HG03439 (cell line): Measurements from ENCODE around the gene SHB.
"Not testable (repeated sequence)": the region's sequence is repeated elsewhere in the genome, so short reads cannot be mapped to it uniquely, and the experiment has no call there.

Experiments used
- ATAC-seq: cut with Tn5 transposase; IDR thresholded peaks from one replicate; pipeline ENCODE4 v1.9.1; 2021; ENCODE audit warnings: mild to moderate bottlenecking, moderate library complexity; ENCODE audit not compliant: unreplicated experiment

Gene SHB

DNA sequence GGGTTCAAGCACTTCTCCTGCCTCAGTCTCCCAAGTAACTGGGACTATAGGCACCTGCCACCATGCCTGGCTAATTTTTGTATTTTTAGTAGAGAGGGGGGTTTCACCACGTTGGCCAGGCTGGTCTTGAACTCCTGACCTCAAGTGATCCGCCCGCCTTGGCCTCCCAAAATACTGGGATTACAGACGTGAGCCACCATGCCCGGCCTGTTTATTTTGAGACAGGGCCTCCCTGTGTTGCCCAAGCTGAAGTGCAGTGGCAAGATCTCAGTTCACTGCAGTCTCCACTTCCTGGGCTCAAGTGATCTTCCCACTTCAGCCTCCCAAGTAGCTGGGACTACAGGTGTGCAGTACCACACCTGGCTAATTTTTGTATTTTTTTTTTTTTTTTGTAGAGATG, 159.2 kb downstream of the SHB start:
- not testable (repeated sequence) for ATAC-seq

- ATAC-seq, result no peak
These were observed 159.7 kb downstream of the SHB start for GRCh38 chr9:37909326-37909725.

GRCh38 chr9:37908698-37909186, 160.3 kb downstream of the SHB start:
- ATAC-seq, result no peak

DNA sequence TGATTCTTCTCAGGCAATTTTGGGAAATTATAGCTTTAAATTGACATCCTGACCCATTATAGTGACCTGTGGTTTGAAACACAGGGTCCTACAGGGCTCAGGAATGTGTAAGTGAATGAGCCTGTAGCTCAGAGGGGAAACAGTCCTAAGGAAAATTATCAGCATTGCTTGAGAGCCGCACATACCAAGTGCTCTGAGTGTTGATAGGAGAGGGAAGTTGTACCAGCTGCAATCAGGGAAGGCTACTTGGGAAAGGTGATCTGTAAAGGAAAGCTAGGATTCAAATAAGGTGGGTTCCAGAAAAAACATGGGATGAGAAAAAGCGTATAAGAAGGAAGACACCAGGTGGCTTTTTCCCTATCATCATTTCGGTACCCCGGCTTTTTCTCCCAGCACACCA, 160.7 kb downstream of the SHB start:
- no peak for ATAC-seq

- no peak for ATAC-seq
These were observed 162.5 kb downstream of the SHB start for GRCh38 chr9:37906312-37907239.

GRCh38 chr9:37905776-37906175, 163.3 kb downstream of the SHB start:
- no peak for ATAC-seq

DNA sequence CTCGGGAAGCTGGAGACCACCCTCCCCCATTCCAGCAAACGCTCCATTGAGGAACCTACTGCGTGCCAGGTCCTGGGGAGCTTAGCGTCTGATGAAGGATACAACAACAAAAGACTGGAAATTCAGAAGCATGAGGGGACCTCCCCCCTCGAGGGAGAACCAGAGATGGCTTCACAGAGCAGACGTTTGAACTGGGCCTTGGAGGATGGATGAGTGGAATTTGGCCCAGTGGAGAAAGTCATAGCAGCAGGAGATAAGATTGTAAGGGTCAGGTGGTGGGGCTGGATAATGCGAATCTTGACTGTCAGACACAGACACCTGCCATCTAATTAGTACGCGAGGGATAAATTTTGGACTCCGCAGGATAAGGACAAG, 163.9 kb downstream of the SHB start:
- no peak for ATAC-seq

DNA sequence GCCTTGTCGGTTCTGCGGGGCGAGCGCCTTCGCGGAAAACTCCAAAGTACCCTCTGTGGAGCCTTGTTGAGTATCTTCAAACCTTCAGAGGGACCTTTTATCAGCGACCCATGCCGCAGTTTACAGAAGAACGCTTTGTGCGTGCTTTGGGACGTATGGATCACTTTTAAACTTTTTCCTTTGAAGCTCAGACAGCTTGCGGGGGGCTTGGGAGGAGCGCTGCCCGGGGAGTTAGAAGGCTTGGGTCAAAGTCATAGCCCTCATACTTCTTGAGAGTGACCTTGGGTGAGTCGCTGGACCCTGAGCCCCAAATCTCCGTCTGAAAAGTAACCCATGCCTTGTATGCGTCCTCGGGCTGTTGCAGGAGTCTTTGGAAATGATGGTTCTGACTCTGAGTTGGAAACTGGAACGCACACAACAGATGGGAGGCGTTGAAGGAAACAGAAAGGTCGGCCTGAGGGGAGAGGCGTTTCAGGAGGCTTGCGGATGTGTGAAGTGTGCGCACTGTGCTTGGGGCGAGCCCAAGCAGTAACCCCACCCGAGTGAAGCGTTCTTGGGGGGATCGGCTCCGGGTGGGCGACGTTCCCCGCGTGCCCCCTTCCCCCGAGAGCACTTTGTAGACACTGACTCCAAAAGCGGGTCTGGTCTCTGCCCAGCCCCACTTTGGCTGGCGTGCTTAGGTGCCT, 164.4 kb downstream of the SHB start:
- no peak for ATAC-seq

DNA sequence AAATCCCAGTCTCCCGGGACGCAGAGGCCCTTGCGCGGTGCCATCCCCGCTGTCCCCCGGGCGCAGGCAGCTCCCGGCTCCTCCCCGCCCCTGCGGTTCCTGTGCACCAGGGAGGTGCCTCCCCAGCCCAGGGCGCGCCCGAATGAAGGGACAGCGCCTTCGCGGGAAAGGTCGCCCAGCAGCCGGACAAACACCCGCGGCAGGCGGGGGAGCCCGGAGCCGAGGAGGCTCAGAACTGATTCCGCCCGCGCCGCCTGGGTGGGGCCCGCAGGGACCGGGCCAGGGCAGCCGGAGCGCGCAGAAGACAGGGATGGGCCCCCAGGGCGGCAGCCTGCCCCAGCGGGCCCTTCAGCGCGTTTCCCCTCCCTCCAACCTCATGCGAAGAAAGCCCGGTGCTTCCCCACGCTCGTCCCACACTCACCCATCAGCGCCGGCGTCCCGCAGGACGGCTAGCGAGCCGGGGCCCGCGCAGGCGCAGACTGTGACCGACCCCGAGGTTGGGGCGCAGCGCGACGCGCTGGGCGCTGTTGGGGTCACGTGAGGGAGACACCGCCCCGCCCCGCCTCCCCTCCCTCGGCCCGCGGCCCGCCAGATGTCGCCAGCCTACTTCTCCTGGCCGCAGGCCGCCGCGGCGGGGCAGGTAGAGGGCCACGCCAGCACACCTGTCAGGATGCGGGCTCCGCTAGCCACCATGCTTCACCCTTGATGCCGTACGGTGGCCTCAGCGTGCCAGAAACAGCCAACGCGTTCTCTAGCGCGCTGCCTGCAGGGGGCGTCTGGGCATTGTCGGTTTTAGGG, 165.2 kb downstream of the SHB start, which contains the start of gene SLC25A51:
TSS of gene SLC25A51 (minus strand) at position 481 of the 798 bp plus-strand sequence. CDS start 15,577 bp downstream, outside the sequence.
- peak; percentile 86 for ATAC-seq

DNA sequence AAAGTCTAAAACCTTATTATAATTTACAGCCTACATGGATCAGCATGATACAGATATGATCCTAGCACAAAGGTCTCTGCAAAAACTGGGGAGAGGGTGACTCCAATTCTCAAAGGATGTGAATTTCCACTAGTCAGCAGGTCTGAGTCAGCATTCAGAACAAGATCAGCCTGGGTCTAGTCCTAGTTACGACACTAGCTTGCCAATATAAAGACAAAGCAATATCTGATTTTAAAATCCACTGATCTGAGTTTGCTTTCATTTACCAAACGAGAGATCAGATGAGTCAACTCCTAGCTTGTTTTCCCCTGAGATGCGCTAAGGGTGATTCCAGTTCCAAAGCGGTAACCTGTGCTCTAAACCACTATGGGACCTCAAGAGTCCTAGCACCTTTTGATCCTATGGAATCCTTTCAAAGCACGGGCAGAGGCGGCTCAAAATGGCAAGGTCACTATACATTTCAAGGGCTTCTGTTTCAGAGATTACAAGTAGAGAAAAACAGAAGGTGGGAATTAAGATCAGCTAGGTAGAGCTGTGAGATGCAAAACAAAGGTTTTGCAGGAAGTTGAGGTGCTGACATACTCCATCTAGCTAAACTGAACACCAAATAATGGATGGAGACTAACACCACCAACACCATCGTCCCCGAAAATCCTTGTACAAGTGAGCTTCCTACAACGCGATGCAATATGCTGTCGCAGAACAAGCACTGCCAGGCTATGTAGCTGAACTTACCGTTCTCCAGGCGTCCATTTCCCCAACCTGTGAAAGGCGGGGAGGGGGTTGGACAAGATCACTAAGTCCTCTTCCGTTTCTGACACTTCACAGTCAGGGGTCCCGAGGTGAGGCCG, 166.0 kb downstream of the SHB start:
- peak; percentile 8 for ATAC-seq

GRCh38 chr9:37902131-37902530, 166.9 kb downstream of the SHB start:
- ATAC-seq, result no peak

GRCh38 chr9:37899041-37899440, 170.0 kb downstream of the SHB start:
- ATAC-seq, result no peak

DNA sequence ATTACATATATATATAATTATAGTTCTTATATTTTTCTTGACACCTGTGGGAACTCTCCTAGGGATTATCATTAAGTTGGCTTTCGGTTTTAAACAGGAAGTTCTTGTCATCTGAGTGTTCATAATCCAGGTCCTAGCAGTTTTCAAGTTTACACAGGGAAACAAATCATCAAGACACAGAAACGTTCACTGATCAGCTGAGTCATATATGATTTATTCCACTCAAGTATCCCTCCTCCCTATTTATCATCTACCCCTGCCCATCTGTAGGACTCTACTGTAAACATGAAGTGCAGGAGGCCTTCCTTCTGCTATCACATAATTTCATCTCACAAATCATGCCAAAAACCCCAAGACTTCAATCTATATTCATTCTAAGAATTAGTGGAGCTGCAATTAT, 171.4 kb downstream of the SHB start:
- no peak for ATAC-seq

GRCh38 chr9:37892063-37892462, 177.0 kb downstream of the SHB start:
- ATAC-seq, result no peak

GRCh38 chr9:37891042-37891441, 178.0 kb downstream of the SHB start:
- not testable (repeated sequence) for ATAC-seq

DNA sequence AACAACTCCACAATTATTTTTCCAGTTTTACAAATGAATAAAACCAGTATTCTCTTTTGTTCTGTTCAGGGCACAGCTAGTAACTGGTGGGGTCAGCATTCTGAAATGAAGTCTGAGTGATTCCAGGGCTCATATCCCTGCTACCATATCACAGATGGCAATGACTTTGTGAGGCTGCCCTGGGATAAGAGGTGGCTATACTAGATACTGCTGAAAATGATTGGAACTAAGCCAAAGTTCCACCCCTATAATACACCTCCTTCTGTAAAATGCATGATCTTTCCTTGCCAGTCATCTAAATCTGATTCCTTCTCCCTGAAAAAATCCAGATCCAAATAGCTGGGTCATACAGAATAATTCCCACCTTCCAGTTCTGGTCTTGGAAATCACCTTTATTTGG, 179.5 kb downstream of the SHB start:
- ATAC-seq, result no peak

DNA sequence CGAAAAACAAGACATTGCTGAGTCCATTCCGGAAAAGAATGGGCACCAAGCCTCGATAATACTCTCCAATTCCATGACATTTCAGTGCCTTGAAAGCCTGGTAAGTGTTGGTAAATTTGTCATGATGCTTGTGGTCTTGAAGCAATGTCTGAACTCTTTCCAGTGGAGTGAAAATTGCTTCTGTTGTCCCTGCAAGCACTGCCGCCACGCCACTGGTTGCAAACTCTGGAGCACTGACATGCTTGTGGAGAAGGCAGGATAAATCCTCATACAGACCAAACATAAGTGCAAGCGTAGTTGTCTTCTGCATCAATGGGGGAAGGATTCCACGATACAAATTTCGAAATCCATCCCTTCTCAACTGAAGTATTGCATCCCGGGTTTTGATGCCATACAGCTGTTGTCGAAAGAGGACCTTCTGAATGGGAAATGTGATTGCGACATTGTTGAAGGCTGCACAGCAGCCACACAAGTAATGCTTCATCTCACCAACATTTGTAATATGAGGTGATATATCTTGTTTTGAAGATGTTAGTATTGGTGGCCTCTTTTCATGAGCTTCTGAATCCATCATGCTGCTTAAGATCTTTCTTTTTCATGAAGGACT, 180.9 kb downstream of the SHB start:
- not testable (repeated sequence) for ATAC-seq

- ATAC-seq, result no peak
These were observed 188.0 kb downstream of the SHB start for GRCh38 chr9:37880916-37881479.

- ATAC-seq, result no peak
These were observed 192.7 kb downstream of the SHB start for GRCh38 chr9:37876376-37876775.
